HEK293 (cell line): ENCODE data around the gene SLC31A1.

Experiments
- CTCF ChIA-PET: fragments of 350-600 bp; formaldehyde crosslinking; extraction: SDS; loops from one replicate; lab custom pipeline; 2021; ENCODE audit warnings: antibody characterized with exemption; lab: Yijun Ruan, JAX
- POLR2A ChIA-PET: fragments of 300-600 bp; formaldehyde crosslinking; extraction: SDS; loops from one replicate; lab custom pipeline; 2020; ENCODE audit warnings: antibody characterized with exemption, inconsistent platforms; lab: Yijun Ruan, JAX
- H3K27ac ChIP-seq: fragments of 200-500 bp; sonication (Bioruptor generic); 2 replicates; pipeline ENCODE4 v1.5.1; 2014; ENCODE audit warnings: low read depth, low read length, control low read depth, inconsistent platforms; ENCODE audit errors: extremely low read depth
- H3K36me3 ChIP-seq, 2 experiments: fragments of 200-500 bp in 1 of 2; sonication (Bioruptor generic) in 1 of 2; 1 replicate in 1 of 2; 2 replicates in 1 of 2; pipeline ENCODE4 v1.5.1; 2014 to 2017; ENCODE audit warnings: inconsistent platforms in 2 of 2, low read length in 2 of 2; ENCODE audit not compliant: control insufficient read depth in 2 of 2, insufficient read depth in 1 of 2
- H3K4me1 ChIP-seq: fragments of 200-500 bp; sonication (Bioruptor generic); 2 replicates; pipeline ENCODE4 v1.5.1; 2014; ENCODE audit warnings: mild to moderate bottlenecking, low read length, inconsistent platforms; ENCODE audit not compliant: control insufficient read depth, insufficient read depth
- H3K4me3 ChIP-seq: 2 replicates; pipeline ENCODE4 v1.5.1; 2011; ENCODE audit warnings: low read depth, mild to moderate bottlenecking, control low read depth, low read length, moderate library complexity
- H3K9me3 ChIP-seq: fragments of 200-500 bp; sonication (Bioruptor generic); 2 replicates; pipeline ENCODE4 v1.5.1; 2014; ENCODE audit warnings: low read depth, low read length, inconsistent platforms; ENCODE audit not compliant: control insufficient read depth, insufficient read depth
- BCL11B ChIP-seq: fragments of 450-650 bp; formaldehyde crosslinking; IDR thresholded peaks from 2 replicates; pipeline ENCODE4 v1.5.1; 2016; ENCODE audit warnings: low read depth, missing biosample characterization, missing genetic modification characterization
- FEZF1 ChIP-seq: fragments of 450-650 bp; formaldehyde crosslinking; IDR thresholded peaks from 2 replicates; pipeline ENCODE4 v1.5.1; 2016; ENCODE audit warnings: missing biosample characterization, missing genetic modification characterization
- GLIS1 ChIP-seq: fragments of 450-650 bp; formaldehyde crosslinking; IDR thresholded peaks from 2 replicates; pipeline ENCODE4 v1.5.1; 2016; ENCODE audit warnings: missing biosample characterization, missing genetic modification characterization
- IKZF3 ChIP-seq: fragments of 450-650 bp; IDR thresholded peaks from 2 replicates; pipeline ENCODE4 v1.5.0; 2018; ENCODE audit warnings: missing biosample characterization, mild to moderate bottlenecking, missing genetic modification characterization, moderate library complexity
- KLF16 ChIP-seq: fragments of 450-650 bp; formaldehyde crosslinking; IDR thresholded peaks from 2 replicates; pipeline ENCODE4 v1.5.1; 2017; ENCODE audit warnings: missing biosample characterization, missing genetic modification characterization
- KLF7 ChIP-seq: fragments of 450-650 bp; formaldehyde crosslinking; IDR thresholded peaks from 2 replicates; pipeline ENCODE4 v1.5.1; 2016; ENCODE audit warnings: missing biosample characterization, missing genetic modification characterization, borderline replicate concordance
- KLF8 ChIP-seq: fragments of 450-650 bp; formaldehyde crosslinking; IDR thresholded peaks from 2 replicates; pipeline ENCODE4 v1.5.1; 2016; ENCODE audit warnings: missing biosample characterization, missing genetic modification characterization
- KLF9 ChIP-seq: fragments of 450-650 bp; formaldehyde crosslinking; IDR thresholded peaks from 2 replicates; pipeline ENCODE4 v1.5.1; 2016; ENCODE audit warnings: missing biosample characterization, missing genetic modification characterization, low read depth
- SETDB1 ChIP-seq: IDR thresholded peaks from one replicate; pipeline ENCODE4 v1.6.1; 2017; ENCODE audit warnings: mild to moderate bottlenecking, low read length, moderate library complexity, mixed read lengths; ENCODE audit not compliant: insufficient read length
- ZBTB1 ChIP-seq: fragments of 450-650 bp; formaldehyde crosslinking; IDR thresholded peaks from 2 replicates; pipeline ENCODE4 v1.5.1; 2016; ENCODE audit warnings: missing biosample characterization, missing genetic modification characterization
- ZBTB17 ChIP-seq: fragments of 450-650 bp; formaldehyde crosslinking; IDR thresholded peaks from 2 replicates; pipeline ENCODE4 v1.5.1; 2016; ENCODE audit warnings: missing biosample characterization, missing genetic modification characterization
- ZEB2 ChIP-seq: fragments of 450-650 bp; formaldehyde crosslinking; IDR thresholded peaks from 2 replicates; pipeline ENCODE4 v1.5.1; 2016; ENCODE audit warnings: missing biosample characterization, missing genetic modification characterization
- ZFHX2 ChIP-seq: fragments of 450-650 bp; formaldehyde crosslinking; conservative IDR thresholded peaks from 2 replicates; pipeline ENCODE4 v1.5.1; 2016; ENCODE audit warnings: missing biosample characterization, missing genetic modification characterization
- ZNF10 ChIP-seq: fragments of 450-650 bp; formaldehyde crosslinking; IDR thresholded peaks from 2 replicates; pipeline ENCODE4 v1.5.1; 2017; ENCODE audit warnings: missing biosample characterization, missing genetic modification characterization
- ZNF140 ChIP-seq: fragments of 450-650 bp; formaldehyde crosslinking; IDR thresholded peaks from 2 replicates; pipeline ENCODE4 v1.5.1; 2016; ENCODE audit warnings: missing biosample characterization, missing genetic modification characterization
- ZNF169 ChIP-seq: fragments of 450-650 bp; formaldehyde crosslinking; IDR thresholded peaks from 2 replicates; pipeline ENCODE4 v1.5.1; 2016; ENCODE audit warnings: missing biosample characterization, missing genetic modification characterization
- ZNF184 ChIP-seq: fragments of 450-650 bp; IDR thresholded peaks from 2 replicates; pipeline ENCODE4 v1.5.1; 2018; ENCODE audit warnings: missing biosample characterization, mild to moderate bottlenecking, missing genetic modification characterization
- ZNF292 ChIP-seq: fragments of 450-650 bp; formaldehyde crosslinking; IDR thresholded peaks from 2 replicates; pipeline ENCODE4 v1.5.1; 2016; ENCODE audit warnings: low read depth, missing biosample characterization, missing genetic modification characterization, borderline replicate concordance
- ZNF354C ChIP-seq: fragments of 450-650 bp; formaldehyde crosslinking; IDR thresholded peaks from 2 replicates; pipeline ENCODE4 v1.5.1; 2016; ENCODE audit warnings: missing biosample characterization, missing genetic modification characterization, low read depth, borderline replicate concordance
- ZNF521 ChIP-seq: fragments of 450-650 bp; formaldehyde crosslinking; IDR thresholded peaks from 2 replicates; pipeline ENCODE4 v1.5.1; 2017; ENCODE audit warnings: missing biosample characterization, mild to moderate bottlenecking, missing genetic modification characterization
- ZNF530 ChIP-seq: fragments of 450-650 bp; formaldehyde crosslinking; IDR thresholded peaks from 2 replicates; pipeline ENCODE4 v1.5.1; 2016; ENCODE audit warnings: low read depth, missing biosample characterization, missing genetic modification characterization
- ZNF571 ChIP-seq: fragments of 450-650 bp; formaldehyde crosslinking; IDR thresholded peaks from 2 replicates; pipeline ENCODE4 v1.5.0; 2017; ENCODE audit warnings: missing biosample characterization, missing genetic modification characterization
- ZNF585B ChIP-seq: fragments of 450-650 bp; formaldehyde crosslinking; IDR thresholded peaks from 2 replicates; pipeline ENCODE4 v1.5.1; 2016; ENCODE audit warnings: missing biosample characterization, missing genetic modification characterization
- ZNF596 ChIP-seq: fragments of 450-650 bp; IDR thresholded peaks from 2 replicates; pipeline ENCODE4 v1.5.0; 2018; ENCODE audit warnings: missing biosample characterization, mild to moderate bottlenecking, missing genetic modification characterization, moderate library complexity
- ZNF629 ChIP-seq: fragments of 450-650 bp; formaldehyde crosslinking; IDR thresholded peaks from 2 replicates; pipeline ENCODE4 v1.5.1; 2017; ENCODE audit warnings: missing biosample characterization, missing genetic modification characterization
- ZNF664 ChIP-seq: fragments of 450-650 bp; formaldehyde crosslinking; IDR thresholded peaks from 2 replicates; pipeline ENCODE4 v1.5.1; 2016; ENCODE audit warnings: missing biosample characterization, missing genetic modification characterization
- ZNF707 ChIP-seq: fragments of 450-650 bp; formaldehyde crosslinking; IDR thresholded peaks from 2 replicates; pipeline ENCODE4 v1.5.1; 2016; ENCODE audit warnings: missing biosample characterization, missing genetic modification characterization
- ZNF76 ChIP-seq: fragments of 450-650 bp; formaldehyde crosslinking; IDR thresholded peaks from 2 replicates; pipeline ENCODE4; 2016; ENCODE audit warnings: low read depth, missing biosample characterization, missing genetic modification characterization, borderline replicate concordance
- ZNF792 ChIP-seq: fragments of 450-650 bp; formaldehyde crosslinking; IDR thresholded peaks from 2 replicates; pipeline ENCODE4 v1.5.1; 2016; ENCODE audit warnings: missing biosample characterization, missing genetic modification characterization
- ZSCAN18 ChIP-seq: fragments of 450-650 bp; formaldehyde crosslinking; IDR thresholded peaks from 2 replicates; pipeline ENCODE4 v1.5.1; 2016; ENCODE audit warnings: missing biosample characterization, missing genetic modification characterization
- TF ChIP-seq, protein P1 (sequence below): fragments of 450-650 bp; formaldehyde crosslinking; IDR thresholded peaks from 2 replicates; pipeline ENCODE4 v1.5.1; 2016; ENCODE audit warnings: missing biosample characterization, missing genetic modification characterization, borderline replicate concordance
- TF ChIP-seq, protein P2 (sequence below): fragments of 450-650 bp; formaldehyde crosslinking; IDR thresholded peaks from 2 replicates; pipeline ENCODE4 v1.5.1; 2017; ENCODE audit warnings: missing biosample characterization, missing genetic modification characterization
- TF ChIP-seq, protein P3 (sequence below): fragments of 450-650 bp; formaldehyde crosslinking; IDR thresholded peaks from 2 replicates; pipeline ENCODE4 v1.5.1; 2016; ENCODE audit warnings: missing biosample characterization, missing genetic modification characterization

The SLC31A1 gene

GRCh38 chr9:113221003-113221799 lies at the start of gene SLC31A1, which contains the start of gene FKBP15:
SLC31A1 (plus strand) TSS chr9:113221544; CDS start chr9:113256149, 34,605 bp downstream.
FKBP15 (minus strand) TSS chr9:113221277; CDS start chr9:113221243, 34 bp downstream.
- Histone ChIP-seq H3K9me3 (no peaks in the 10 kb centered on the region), H3K36me3 (peaks cover 0 to 10% of the 10 kb centered on the region in 2 experiments), H3K27ac (peak within 1 kb of the TSS; percentile 48), H3K4me3 (peak within 1 kb of the TSS; percentile 80), H3K4me1 (0 out of 2 replicates have a peak, but pooled peaks cover 3% of the 10 kb centered on the region)
- ChIA-PET CTCF (interaction anchor here (1.1 to 3.2 kb wide), 4 partner anchors 9 to 119 kb away, joined by 3 to 19 read pairs (median 9); partner anchors contain the start of genes CDC26 and WDR31), POLR2A (interaction anchor here (0.5 to 4.2 kb wide), 27 partner anchors 10 to 1203 kb away, joined by 3 to 44 read pairs (median 4); partner anchors contain the start of genes C9orf43, CDC26, HSDL2 and POLE3)
- peak; percentile 64 for TF ChIP-seq GLIS1 (tag by site-specific recombination)
- TF ChIP-seq ZNF571 (tag by site-specific recombination): no peak
- TF ChIP-seq ZNF140 (tag by site-specific recombination): no peak
- peak; percentile 25; the same call in 1 of the 2 replicates for TF ChIP-seq KLF16 (tag by site-specific recombination)
- 0 out of 2 replicates have a peak, but pooled peaks have one; percentile 60 for TF ChIP-seq IKZF3 (tag by site-specific recombination)
- TF ChIP-seq ZNF792: no peak
- TF ChIP-seq KLF8 (tag by site-specific recombination): peak; percentile 34; the same call in 1 of the 2 replicates
- no peak for TF ChIP-seq ZNF585B (tag by site-specific recombination)
- TF ChIP-seq ZNF76: peak; percentile 91
- TF ChIP-seq, protein P1, sequence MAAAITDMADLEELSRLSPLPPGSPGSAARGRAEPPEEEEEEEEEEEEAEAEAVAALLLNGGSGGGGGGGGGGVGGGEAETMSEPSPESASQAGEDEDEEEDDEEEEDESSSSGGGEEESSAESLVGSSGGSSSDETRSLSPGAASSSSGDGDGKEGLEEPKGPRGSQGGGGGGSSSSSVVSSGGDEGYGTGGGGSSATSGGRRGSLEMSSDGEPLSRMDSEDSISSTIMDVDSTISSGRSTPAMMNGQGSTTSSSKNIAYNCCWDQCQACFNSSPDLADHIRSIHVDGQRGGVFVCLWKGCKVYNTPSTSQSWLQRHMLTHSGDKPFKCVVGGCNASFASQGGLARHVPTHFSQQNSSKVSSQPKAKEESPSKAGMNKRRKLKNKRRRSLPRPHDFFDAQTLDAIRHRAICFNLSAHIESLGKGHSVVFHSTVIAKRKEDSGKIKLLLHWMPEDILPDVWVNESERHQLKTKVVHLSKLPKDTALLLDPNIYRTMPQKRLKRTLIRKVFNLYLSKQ (tag by site-specific recombination): no peak
- peak; percentile 26; the same call in 1 of the 2 replicates for TF ChIP-seq KLF9 (tag by site-specific recombination)
- TF ChIP-seq ZNF664 (tag by site-specific recombination): no peak
- TF ChIP-seq FEZF1 (tag by site-specific recombination): no peak
- no peak for TF ChIP-seq ZSCAN18 (tag by site-specific recombination)
- TF ChIP-seq ZBTB17 (tag by site-specific recombination): peak; percentile 90
- no peak for TF ChIP-seq ZNF354C
- no peak for TF ChIP-seq ZNF707 (tag by site-specific recombination)
- peak; percentile 96 for TF ChIP-seq ZNF629 (tag by site-specific recombination)
- peak; percentile 88 for TF ChIP-seq ZBTB1 (tag by site-specific recombination)
- no peak for TF ChIP-seq KLF7 (tag by site-specific recombination)
- TF ChIP-seq, protein P2, sequence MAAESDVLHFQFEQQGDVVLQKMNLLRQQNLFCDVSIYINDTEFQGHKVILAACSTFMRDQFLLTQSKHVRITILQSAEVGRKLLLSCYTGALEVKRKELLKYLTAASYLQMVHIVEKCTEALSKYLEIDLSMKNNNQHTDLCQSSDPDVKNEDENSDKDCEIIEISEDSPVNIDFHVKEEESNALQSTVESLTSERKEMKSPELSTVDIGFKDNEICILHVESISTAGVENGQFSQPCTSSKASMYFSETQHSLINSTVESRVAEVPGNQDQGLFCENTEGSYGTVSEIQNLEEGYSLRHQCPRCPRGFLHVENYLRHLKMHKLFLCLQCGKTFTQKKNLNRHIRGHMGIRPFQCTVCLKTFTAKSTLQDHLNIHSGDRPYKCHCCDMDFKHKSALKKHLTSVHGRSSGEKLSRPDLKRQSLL: peak; percentile 71
- TF ChIP-seq, protein P3, sequence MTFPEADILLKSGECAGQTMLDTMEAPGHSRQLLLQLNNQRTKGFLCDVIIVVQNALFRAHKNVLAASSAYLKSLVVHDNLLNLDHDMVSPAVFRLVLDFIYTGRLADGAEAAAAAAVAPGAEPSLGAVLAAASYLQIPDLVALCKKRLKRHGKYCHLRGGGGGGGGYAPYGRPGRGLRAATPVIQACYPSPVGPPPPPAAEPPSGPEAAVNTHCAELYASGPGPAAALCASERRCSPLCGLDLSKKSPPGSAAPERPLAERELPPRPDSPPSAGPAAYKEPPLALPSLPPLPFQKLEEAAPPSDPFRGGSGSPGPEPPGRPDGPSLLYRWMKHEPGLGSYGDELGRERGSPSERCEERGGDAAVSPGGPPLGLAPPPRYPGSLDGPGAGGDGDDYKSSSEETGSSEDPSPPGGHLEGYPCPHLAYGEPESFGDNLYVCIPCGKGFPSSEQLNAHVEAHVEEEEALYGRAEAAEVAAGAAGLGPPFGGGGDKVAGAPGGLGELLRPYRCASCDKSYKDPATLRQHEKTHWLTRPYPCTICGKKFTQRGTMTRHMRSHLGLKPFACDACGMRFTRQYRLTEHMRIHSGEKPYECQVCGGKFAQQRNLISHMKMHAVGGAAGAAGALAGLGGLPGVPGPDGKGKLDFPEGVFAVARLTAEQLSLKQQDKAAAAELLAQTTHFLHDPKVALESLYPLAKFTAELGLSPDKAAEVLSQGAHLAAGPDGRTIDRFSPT (tag by site-specific recombination): peak; percentile 91; the same call in 1 of the 2 replicates
- TF ChIP-seq ZFHX2 (tag by site-specific recombination): no peak; the same call in 1 of the 2 replicates
- TF ChIP-seq SETDB1: no peak
- no peak for TF ChIP-seq ZNF521 (tag by site-specific recombination)
- peak; percentile 63; the same call in 1 of the 2 replicates for TF ChIP-seq ZEB2 (tag by site-specific recombination)
- TF ChIP-seq BCL11B: no peak
- no peak for TF ChIP-seq ZNF10 (tag by site-specific recombination)
- TF ChIP-seq ZNF530: no peak
- TF ChIP-seq ZNF169: no peak
- no peak for TF ChIP-seq ZNF596 (tag by site-specific recombination)
- TF ChIP-seq ZNF184 (tag by site-specific recombination): no peak
- TF ChIP-seq ZNF292 (tag by site-specific recombination): no peak
